Measurements from ENCODE around the gene ATAD3C.

ATAD3C gene

GRCh38 chr1:1435106-1435903, 14.2 kb upstream of the ATAD3C start, which contains the start of gene VWA1:
TSS of gene VWA1 (plus strand) at chr1:1435690. CDS start at chr1:1435749, 59 bp downstream.
- H3K4me1 ChIP-seq (ENCODE audit: control insufficient read depth, low read depth, low read length), result peaks cover 15% of the 10 kb centered on the region
- H3K27ac ChIP-seq (ENCODE audit: low read depth, low read length), result peak within 1 kb of the TSS; percentile 97

GRCh38 chr1:1435911-1436629, 13.4 kb upstream of the ATAD3C start:
- Histone ChIP-seq H4K8ac (ENCODE audit: low read depth, low read length) (no peak overlapping the region), H3K79me2 (ENCODE audit: control insufficient read depth, insufficient read depth, low read length) (peaks cover 19% of the 10 kb centered on the region), H3K79me1 (ENCODE audit: low read length) (peaks cover 3% of the 10 kb centered on the region), H2BK5ac (ENCODE audit: low read length) (no peak overlapping the region), H3K36me3 (ENCODE audit: control insufficient read depth, insufficient read depth, low read length) (no peaks in the 10 kb centered on the region), H3K4me2 (ENCODE audit: low read length) (peak overlapping the region; percentile 90), H2BK15ac (replicated peaks; ENCODE audit: low read depth) (no peak overlapping the region), H2BK120ac (ENCODE audit: low read depth, low read length) (no peak overlapping the region), H3K4ac (ENCODE audit: low read depth, low read length) (peak overlapping the region; percentile 61), H3K56ac (ENCODE audit: low read length) (peak overlapping the region; percentile 86), H4K5ac (ENCODE audit: low read length) (no peak overlapping the region), H3K27ac (ENCODE audit: low read depth, low read length) (no peak overlapping the region), H3K4me3 (ENCODE audit: low read length) (peak overlapping the region; percentile 65), H3K23ac (ENCODE audit: low read length) (peak overlapping the region; percentile 45), H2AK5ac (ENCODE audit: low read length) (no peak overlapping the region), H3K18ac (ENCODE audit: low read length) (no peak overlapping the region), H3K4me1 (ENCODE audit: control insufficient read depth, low read depth, low read length) (peaks cover 15% of the 10 kb centered on the region), H3K9ac (ENCODE audit: low read length) (peak overlapping the region; percentile 86), H3K27me3 (ENCODE audit: insufficient read depth, low read length, poor library complexity) (no peaks in the 10 kb centered on the region)
- no CpG with 5 or more reads among the region's 40 CpGs for WGBS (ENCODE audit: extremely low coverage, insufficient coverage, low lambda C conversion rate)
- no peak for DNase-seq

More at GRCh38 chr1:1435106-1435903, 14.2 kb upstream of the ATAD3C start, which contains the start of gene VWA1:
- Histone ChIP-seq H3K9ac (ENCODE audit: low read length) (peak within 1 kb of the TSS; percentile 86), H3K27me3 (ENCODE audit: insufficient read depth, low read length, poor library complexity) (no peaks in the 10 kb centered on the region), H2BK15ac (replicated peaks; ENCODE audit: low read depth) (no peak within 1 kb of the TSS), H3K79me1 (ENCODE audit: low read length) (peaks cover 3% of the 10 kb centered on the region), H3K36me3 (ENCODE audit: control insufficient read depth, insufficient read depth, low read length) (no peaks in the 10 kb centered on the region), H2BK120ac (ENCODE audit: low read depth, low read length) (no peak within 1 kb of the TSS), H3K4me3 (ENCODE audit: low read length) (peak within 1 kb of the TSS; percentile 65), H2BK5ac (ENCODE audit: low read length) (peak within 1 kb of the TSS; percentile 81), H3K18ac (ENCODE audit: low read length) (peak within 1 kb of the TSS; percentile 32), H3K4ac (ENCODE audit: low read depth, low read length) (peak within 1 kb of the TSS; percentile 84), H4K8ac (ENCODE audit: low read depth, low read length) (no peak within 1 kb of the TSS), H4K5ac (ENCODE audit: low read length) (no peak within 1 kb of the TSS), H2AK5ac (ENCODE audit: low read length) (peak within 1 kb of the TSS; percentile 6), H3K79me2 (ENCODE audit: control insufficient read depth, insufficient read depth, low read length) (peaks cover 19% of the 10 kb centered on the region), H3K56ac (ENCODE audit: low read length) (peak within 1 kb of the TSS; percentile 88), H3K23ac (ENCODE audit: low read length) (peak within 1 kb of the TSS; percentile 45), H3K4me2 (ENCODE audit: low read length) (peak within 1 kb of the TSS; percentile 90)
- DNase-seq, result peak; percentile 72
- no CpG with 5 or more reads among the region's 89 CpGs for WGBS (ENCODE audit: extremely low coverage, insufficient coverage, low lambda C conversion rate)

- Histone ChIP-seq H3K27me3 (ENCODE audit: insufficient read depth, low read length, poor library complexity) (no peaks in the 10 kb centered on the region), H3K56ac (ENCODE audit: low read length) (peak overlapping the region; percentile 86), H2BK5ac (ENCODE audit: low read length) (no peak overlapping the region), H3K36me3 (ENCODE audit: control insufficient read depth, insufficient read depth, low read length) (no peaks in the 10 kb centered on the region), H3K27ac (ENCODE audit: low read depth, low read length) (no peak overlapping the region), H2BK15ac (replicated peaks; ENCODE audit: low read depth) (no peak overlapping the region), H4K5ac (ENCODE audit: low read length) (no peak overlapping the region), H3K23ac (ENCODE audit: low read length) (no peak overlapping the region), H2AK5ac (ENCODE audit: low read length) (no peak overlapping the region), H3K9ac (ENCODE audit: low read length) (peak overlapping the region; percentile 86), H3K4ac (ENCODE audit: low read depth, low read length) (no peak overlapping the region), H3K18ac (ENCODE audit: low read length) (no peak overlapping the region), H3K79me1 (ENCODE audit: low read length) (peaks cover 3% of the 10 kb centered on the region), H4K8ac (ENCODE audit: low read depth, low read length) (no peak overlapping the region), H3K79me2 (ENCODE audit: control insufficient read depth, insufficient read depth, low read length) (peaks cover 19% of the 10 kb centered on the region), H3K4me2 (ENCODE audit: low read length) (peak overlapping the region; percentile 90), H3K4me3 (ENCODE audit: low read length) (no peak overlapping the region), H2BK120ac (ENCODE audit: low read depth, low read length) (no peak overlapping the region), H3K4me1 (ENCODE audit: control insufficient read depth, low read depth, low read length) (peaks cover 12% of the 10 kb centered on the region)
- no CpG with 5 or more reads among the region's 7 CpGs for WGBS (ENCODE audit: extremely low coverage, insufficient coverage, low lambda C conversion rate)
- DNase-seq, result no peak
Observed at GRCh38 chr1:1436630-1437032, 12.9 kb upstream of the ATAD3C start.

GRCh38 chr1:1437033-1437903, 12.2 kb upstream of the ATAD3C start:
- WGBS (ENCODE audit: extremely low coverage, insufficient coverage, low lambda C conversion rate), result no CpG with 5 or more reads among the region's 31 CpGs
- Histone ChIP-seq H3K27me3 (ENCODE audit: insufficient read depth, low read length, poor library complexity) (no peaks in the 10 kb centered on the region), H2BK120ac (ENCODE audit: low read depth, low read length) (no peak overlapping the region), H4K5ac (ENCODE audit: low read length) (no peak overlapping the region), H3K4me1 (ENCODE audit: control insufficient read depth, low read depth, low read length) (peaks cover 10% of the 10 kb centered on the region), H2BK5ac (ENCODE audit: low read length) (no peak overlapping the region), H3K4ac (ENCODE audit: low read depth, low read length) (no peak overlapping the region), H3K27ac (ENCODE audit: low read depth, low read length) (no peak overlapping the region), H3K4me2 (ENCODE audit: low read length) (no peak overlapping the region), H3K79me1 (ENCODE audit: low read length) (peaks cover 3% of the 10 kb centered on the region), H3K9ac (ENCODE audit: low read length) (no peak overlapping the region), H4K8ac (ENCODE audit: low read depth, low read length) (no peak overlapping the region), H2AK5ac (ENCODE audit: low read length) (no peak overlapping the region), H2BK15ac (replicated peaks; ENCODE audit: low read depth) (no peak overlapping the region), H3K4me3 (ENCODE audit: low read length) (no peak overlapping the region), H3K23ac (ENCODE audit: low read length) (no peak overlapping the region), H3K79me2 (ENCODE audit: control insufficient read depth, insufficient read depth, low read length) (peaks cover 19% of the 10 kb centered on the region), H3K36me3 (ENCODE audit: control insufficient read depth, insufficient read depth, low read length) (no peaks in the 10 kb centered on the region), H3K18ac (ENCODE audit: low read length) (no peak overlapping the region), H3K56ac (ENCODE audit: low read length) (no peak overlapping the region)
- no peak for DNase-seq

- Histone ChIP-seq H3K9ac (ENCODE audit: low read length) (peak overlapping the region; percentile 12), H3K4me2 (ENCODE audit: low read length) (no peak overlapping the region), H2BK5ac (ENCODE audit: low read length) (no peak overlapping the region), H2BK120ac (ENCODE audit: low read depth, low read length) (no peak overlapping the region), H3K56ac (ENCODE audit: low read length) (no peak overlapping the region), H3K27me3 (ENCODE audit: insufficient read depth, low read length, poor library complexity) (no peaks in the 10 kb centered on the region), H4K5ac (ENCODE audit: low read length) (no peak overlapping the region), H3K4ac (ENCODE audit: low read depth, low read length) (no peak overlapping the region), H3K4me3 (ENCODE audit: low read length) (no peak overlapping the region), H3K23ac (ENCODE audit: low read length) (no peak overlapping the region), H3K18ac (ENCODE audit: low read length) (no peak overlapping the region), H2AK5ac (ENCODE audit: low read length) (no peak overlapping the region), H3K4me1 (ENCODE audit: control insufficient read depth, low read depth, low read length) (peaks cover 10% of the 10 kb centered on the region), H3K79me2 (ENCODE audit: control insufficient read depth, insufficient read depth, low read length) (peaks cover 19% of the 10 kb centered on the region), H2BK15ac (replicated peaks; ENCODE audit: low read depth) (no peak overlapping the region), H3K79me1 (ENCODE audit: low read length) (peaks cover 3% of the 10 kb centered on the region), H3K27ac (ENCODE audit: low read depth, low read length) (no peak overlapping the region), H3K36me3 (ENCODE audit: control insufficient read depth, insufficient read depth, low read length) (no peaks in the 10 kb centered on the region), H4K8ac (ENCODE audit: low read depth, low read length) (no peak overlapping the region)
- WGBS (ENCODE audit: extremely low coverage, insufficient coverage, low lambda C conversion rate), result no CpG with 5 or more reads among the region's 11 CpGs
- DNase-seq, result no peak
Observed at GRCh38 chr1:1437904-1438376, 11.5 kb upstream of the ATAD3C start.

All from mesendoderm (in vitro differentiated cells).